ENCODE results near the gene AP1G1.
"Not testable (repeated sequence)": the region's sequence is repeated elsewhere in the genome, so short reads cannot be mapped to it uniquely, and the experiment has no call there.

Gene AP1G1

DNA sequence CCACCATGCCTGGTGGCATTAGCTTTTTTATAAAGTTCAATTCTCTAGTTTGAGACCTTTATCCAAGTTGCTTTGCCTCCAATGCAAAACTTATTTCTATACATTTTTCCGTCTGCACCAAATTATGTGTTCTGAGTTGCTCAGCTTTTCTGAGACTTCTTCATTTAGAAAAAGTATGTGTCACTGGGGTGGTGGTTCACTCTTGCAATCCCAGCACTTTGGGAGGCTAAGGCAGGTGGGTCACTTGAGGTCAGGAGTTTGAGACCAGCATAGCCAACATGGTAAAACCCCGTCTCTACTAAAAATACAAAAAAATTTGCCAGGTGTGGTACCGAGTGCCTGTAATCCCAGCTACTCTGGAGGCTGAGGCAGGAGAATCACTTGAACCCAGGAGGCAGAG lies 23.1 kb upstream of the AP1G1 start:
- not testable (repeated sequence) for H3K27me3 ChIP-seq (ENCODE audit: insufficient read depth, low read length, poor library complexity); H3K27ac ChIP-seq (ENCODE audit: low read depth, low read length); H2BK15ac ChIP-seq (replicated peaks; ENCODE audit: low read depth); H2AK5ac ChIP-seq (ENCODE audit: low read length); H4K5ac ChIP-seq (ENCODE audit: low read length); H3K23ac ChIP-seq (ENCODE audit: low read length); H3K79me1 ChIP-seq (ENCODE audit: low read length); H2BK120ac ChIP-seq (ENCODE audit: low read depth, low read length); DNase-seq; H3K36me3 ChIP-seq (ENCODE audit: control insufficient read depth, insufficient read depth, low read length); H3K79me2 ChIP-seq (ENCODE audit: control insufficient read depth, insufficient read depth, low read length); H3K18ac ChIP-seq (ENCODE audit: low read length); H3K4me3 ChIP-seq (ENCODE audit: low read length); H3K4me2 ChIP-seq (ENCODE audit: low read length); H3K4ac ChIP-seq (ENCODE audit: low read depth, low read length); H4K8ac ChIP-seq (ENCODE audit: low read depth, low read length); H3K56ac ChIP-seq (ENCODE audit: low read length); H2BK5ac ChIP-seq (ENCODE audit: low read length); H3K9ac ChIP-seq (ENCODE audit: low read length); H3K4me1 ChIP-seq (ENCODE audit: control insufficient read depth, low read depth, low read length)
- no CpG with 5 or more reads among the region's 3 CpGs for WGBS (ENCODE audit: extremely low coverage, insufficient coverage, low lambda C conversion rate)

GRCh38 chr16:71830359-71830758 lies 21.7 kb upstream of the AP1G1 start:
- Histone ChIP-seq H3K4me3 (ENCODE audit: low read length) (no peak overlapping the region), H3K4ac (ENCODE audit: low read depth, low read length) (no peak overlapping the region), H3K23ac (ENCODE audit: low read length) (no peak overlapping the region), H2BK120ac (ENCODE audit: low read depth, low read length) (no peak overlapping the region), H3K27me3 (ENCODE audit: insufficient read depth, low read length, poor library complexity) (no peaks in the 10 kb centered on the region), H3K4me1 (ENCODE audit: control insufficient read depth, low read depth, low read length) (no peaks in the 10 kb centered on the region), H3K36me3 (ENCODE audit: control insufficient read depth, insufficient read depth, low read length) (no peaks in the 10 kb centered on the region), H3K9ac (ENCODE audit: low read length) (no peak overlapping the region), H2AK5ac (ENCODE audit: low read length) (no peak overlapping the region), H3K79me2 (ENCODE audit: control insufficient read depth, insufficient read depth, low read length) (no peaks in the 10 kb centered on the region), H2BK15ac (replicated peaks; ENCODE audit: low read depth) (no peak overlapping the region), H3K18ac (ENCODE audit: low read length) (no peak overlapping the region), H4K5ac (ENCODE audit: low read length) (no peak overlapping the region), H3K56ac (ENCODE audit: low read length) (no peak overlapping the region), H2BK5ac (ENCODE audit: low read length) (no peak overlapping the region), H3K27ac (ENCODE audit: low read depth, low read length) (no peak overlapping the region), H3K79me1 (ENCODE audit: low read length) (no peaks in the 10 kb centered on the region), H3K4me2 (ENCODE audit: low read length) (no peak overlapping the region), H4K8ac (ENCODE audit: low read depth, low read length) (no peak overlapping the region)
- WGBS (ENCODE audit: extremely low coverage, insufficient coverage, low lambda C conversion rate): no CpG with 5 or more reads among the region's 2 CpGs
- DNase-seq: no peak

DNA sequence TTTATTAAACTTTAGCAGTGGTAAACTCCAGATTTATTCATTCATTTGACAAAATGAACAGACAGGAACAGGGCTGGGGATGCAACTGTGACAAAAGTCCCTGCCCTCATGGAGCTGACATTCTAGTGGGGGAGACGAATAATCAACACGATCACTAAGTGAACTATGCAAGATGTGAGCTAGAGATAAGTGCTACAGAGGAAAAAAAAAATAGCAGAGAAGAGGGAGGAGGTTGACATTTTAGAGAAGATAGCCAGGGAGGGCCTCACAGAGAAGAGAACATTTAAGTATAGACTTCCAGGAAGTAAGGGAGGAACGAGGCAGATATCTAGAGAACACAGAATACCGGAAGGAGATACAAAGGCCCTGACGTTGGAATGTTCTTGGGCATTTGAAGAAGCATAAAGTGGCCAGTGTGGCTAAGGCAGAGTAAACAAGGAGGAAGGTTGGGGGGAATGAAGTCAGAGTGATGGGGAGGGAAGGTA lies 17.9 kb upstream of the AP1G1 start:
- Histone ChIP-seq H3K79me2 (ENCODE audit: control insufficient read depth, insufficient read depth, low read length) (no peaks in the 10 kb centered on the region), H3K36me3 (ENCODE audit: control insufficient read depth, insufficient read depth, low read length) (no peaks in the 10 kb centered on the region), H2BK5ac (ENCODE audit: low read length) (no peak overlapping the region), H4K5ac (ENCODE audit: low read length) (no peak overlapping the region), H3K27me3 (ENCODE audit: insufficient read depth, low read length, poor library complexity) (no peaks in the 10 kb centered on the region), H3K4ac (ENCODE audit: low read depth, low read length) (no peak overlapping the region), H2AK5ac (ENCODE audit: low read length) (no peak overlapping the region), H3K4me3 (ENCODE audit: low read length) (no peak overlapping the region), H3K27ac (ENCODE audit: low read depth, low read length) (no peak overlapping the region), H2BK15ac (replicated peaks; ENCODE audit: low read depth) (no peak overlapping the region), H3K18ac (ENCODE audit: low read length) (no peak overlapping the region), H3K56ac (ENCODE audit: low read length) (no peak overlapping the region), H3K79me1 (ENCODE audit: low read length) (no peaks in the 10 kb centered on the region), H3K9ac (ENCODE audit: low read length) (no peak overlapping the region), H3K4me1 (ENCODE audit: control insufficient read depth, low read depth, low read length) (no peaks in the 10 kb centered on the region), H2BK120ac (ENCODE audit: low read depth, low read length) (no peak overlapping the region), H4K8ac (ENCODE audit: low read depth, low read length) (no peak overlapping the region), H3K4me2 (ENCODE audit: low read length) (no peak overlapping the region), H3K23ac (ENCODE audit: low read length) (no peak overlapping the region)
- no peak for DNase-seq
- no CpG with 5 or more reads among the region's 5 CpGs for WGBS (ENCODE audit: extremely low coverage, insufficient coverage, low lambda C conversion rate)

DNA sequence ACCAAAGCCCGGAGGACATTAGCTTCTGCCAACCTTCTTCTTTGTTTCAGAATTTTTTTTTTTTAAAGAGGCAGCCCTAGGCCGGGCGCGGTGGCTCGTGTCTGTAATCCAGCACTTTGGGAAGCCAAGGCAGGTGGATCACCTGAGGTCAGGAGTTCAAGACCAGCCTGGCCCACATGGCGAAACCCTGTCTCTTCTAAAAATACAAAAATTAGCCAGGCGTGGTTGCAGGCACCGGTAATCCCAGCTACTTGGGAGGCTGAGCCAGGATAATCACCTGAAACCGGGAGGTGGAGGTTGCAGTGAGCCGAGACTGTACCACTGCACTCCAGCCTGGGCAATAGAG lies 8.5 kb upstream of the AP1G1 start:
- not testable (repeated sequence) for H3K4ac ChIP-seq (ENCODE audit: low read depth, low read length); H3K79me1 ChIP-seq (ENCODE audit: low read length); H3K23ac ChIP-seq (ENCODE audit: low read length); H3K9ac ChIP-seq (ENCODE audit: low read length); DNase-seq; H3K79me2 ChIP-seq (ENCODE audit: control insufficient read depth, insufficient read depth, low read length); H3K36me3 ChIP-seq (ENCODE audit: control insufficient read depth, insufficient read depth, low read length); H3K27me3 ChIP-seq (ENCODE audit: insufficient read depth, low read length, poor library complexity); H2BK120ac ChIP-seq (ENCODE audit: low read depth, low read length); H3K27ac ChIP-seq (ENCODE audit: low read depth, low read length); H3K18ac ChIP-seq (ENCODE audit: low read length); H3K56ac ChIP-seq (ENCODE audit: low read length); H3K4me2 ChIP-seq (ENCODE audit: low read length); H2BK5ac ChIP-seq (ENCODE audit: low read length); H2AK5ac ChIP-seq (ENCODE audit: low read length); H4K5ac ChIP-seq (ENCODE audit: low read length); H2BK15ac ChIP-seq (replicated peaks; ENCODE audit: low read depth); H4K8ac ChIP-seq (ENCODE audit: low read depth, low read length); H3K4me3 ChIP-seq (ENCODE audit: low read length); H3K4me1 ChIP-seq (ENCODE audit: control insufficient read depth, low read depth, low read length)
- no CpG with 5 or more reads among the region's 10 CpGs for WGBS (ENCODE audit: extremely low coverage, insufficient coverage, low lambda C conversion rate)

GRCh38 chr16:71811261-71811803 lies 2.7 kb upstream of the AP1G1 start:
- Histone ChIP-seq H2BK15ac (replicated peaks; ENCODE audit: low read depth) (no peak overlapping the region), H3K4me1 (ENCODE audit: control insufficient read depth, low read depth, low read length) (peaks cover 2% of the 10 kb centered on the region), H4K5ac (ENCODE audit: low read length) (no peak overlapping the region), H2AK5ac (ENCODE audit: low read length) (no peak overlapping the region), H3K18ac (ENCODE audit: low read length) (no peak overlapping the region), H3K9ac (ENCODE audit: low read length) (no peak overlapping the region), H3K4me2 (ENCODE audit: low read length) (no peak overlapping the region), H3K27me3 (ENCODE audit: insufficient read depth, low read length, poor library complexity) (no peaks in the 10 kb centered on the region), H4K8ac (ENCODE audit: low read depth, low read length) (no peak overlapping the region), H2BK5ac (ENCODE audit: low read length) (no peak overlapping the region), H3K79me1 (ENCODE audit: low read length) (peaks cover 4% of the 10 kb centered on the region), H3K56ac (ENCODE audit: low read length) (no peak overlapping the region), H3K27ac (ENCODE audit: low read depth, low read length) (no peak overlapping the region), H3K4me3 (ENCODE audit: low read length) (no peak overlapping the region), H2BK120ac (ENCODE audit: low read depth, low read length) (no peak overlapping the region), H3K79me2 (ENCODE audit: control insufficient read depth, insufficient read depth, low read length) (peaks cover 20% of the 10 kb centered on the region), H3K4ac (ENCODE audit: low read depth, low read length) (no peak overlapping the region), H3K23ac (ENCODE audit: low read length) (no peak overlapping the region), H3K36me3 (ENCODE audit: control insufficient read depth, insufficient read depth, low read length) (no peaks in the 10 kb centered on the region)
- DNase-seq: no peak
- no CpG with 5 or more reads among the region's 5 CpGs for WGBS (ENCODE audit: extremely low coverage, insufficient coverage, low lambda C conversion rate)

GRCh38 chr16:71810155-71810530 lies 1.5 kb upstream of the AP1G1 start:
- not testable (repeated sequence) for H3K79me1 ChIP-seq (ENCODE audit: low read length); H3K27ac ChIP-seq (ENCODE audit: low read depth, low read length); H4K8ac ChIP-seq (ENCODE audit: low read depth, low read length); H3K27me3 ChIP-seq (ENCODE audit: insufficient read depth, low read length, poor library complexity); H3K18ac ChIP-seq (ENCODE audit: low read length); H3K36me3 ChIP-seq (ENCODE audit: control insufficient read depth, insufficient read depth, low read length); H3K56ac ChIP-seq (ENCODE audit: low read length); H3K23ac ChIP-seq (ENCODE audit: low read length); H3K9ac ChIP-seq (ENCODE audit: low read length); H2AK5ac ChIP-seq (ENCODE audit: low read length); H3K4me2 ChIP-seq (ENCODE audit: low read length); DNase-seq; H3K4me1 ChIP-seq (ENCODE audit: control insufficient read depth, low read depth, low read length); H3K4me3 ChIP-seq (ENCODE audit: low read length); H2BK5ac ChIP-seq (ENCODE audit: low read length); H2BK120ac ChIP-seq (ENCODE audit: low read depth, low read length); H4K5ac ChIP-seq (ENCODE audit: low read length); H2BK15ac ChIP-seq (replicated peaks; ENCODE audit: low read depth)
- Histone ChIP-seq H3K4ac (ENCODE audit: low read depth, low read length) (peak overlapping the region; percentile 36), H3K79me2 (ENCODE audit: control insufficient read depth, insufficient read depth, low read length) (peaks cover 28% of the 10 kb centered on the region)
- no CpG with 5 or more reads among the region's 11 CpGs for WGBS (ENCODE audit: extremely low coverage, insufficient coverage, low lambda C conversion rate)
